ENCODE measurements around the gene PPP2R2D.

The PPP2R2D gene

GRCh38 chr10:131991726-131992125 is 90.9 kb downstream of the PPP2R2D start:
- TF ChIP-seq CTCF (IDR thresholded peaks at IDR 0.05; ENCODE audit: low read depth, low read length) = no peak

DNA sequence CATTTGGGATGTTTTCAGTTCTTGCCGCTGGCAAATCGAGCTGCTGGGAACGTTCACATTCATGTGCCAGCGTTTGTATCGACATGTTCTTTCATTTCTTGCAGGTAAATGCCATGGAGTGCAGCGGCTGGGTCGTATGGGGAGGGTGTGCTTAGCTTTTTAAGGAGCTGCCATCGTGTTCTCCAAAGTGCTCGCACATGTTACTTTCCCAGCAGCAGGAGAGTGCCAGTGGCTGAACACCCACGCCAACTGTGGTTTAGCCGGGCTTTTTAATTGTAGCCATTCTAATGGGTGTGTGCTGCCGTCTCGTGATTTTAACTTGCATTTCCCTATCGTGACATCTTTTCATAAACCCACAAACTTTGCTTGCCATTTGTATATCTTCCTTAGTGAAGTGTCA is 92.5 kb downstream of the PPP2R2D start:
- H3K4me3 ChIP-seq (ENCODE audit: low read depth, low read length) = no peak overlapping the region
- no peak for TF ChIP-seq CTCF (IDR thresholded peaks at IDR 0.05; ENCODE audit: low read depth, low read length)

More at GRCh38 chr10:131991726-131992125, 90.9 kb downstream of the PPP2R2D start:
- no peak overlapping the region for H3K4me3 ChIP-seq (ENCODE audit: low read depth, low read length)

GRCh38 chr10:131994435-131994834 is 93.6 kb downstream of the PPP2R2D start:
- no peak overlapping the region for H3K4me3 ChIP-seq (ENCODE audit: low read depth, low read length)
- no peak for TF ChIP-seq CTCF (IDR thresholded peaks at IDR 0.05; ENCODE audit: low read depth, low read length)

DNA sequence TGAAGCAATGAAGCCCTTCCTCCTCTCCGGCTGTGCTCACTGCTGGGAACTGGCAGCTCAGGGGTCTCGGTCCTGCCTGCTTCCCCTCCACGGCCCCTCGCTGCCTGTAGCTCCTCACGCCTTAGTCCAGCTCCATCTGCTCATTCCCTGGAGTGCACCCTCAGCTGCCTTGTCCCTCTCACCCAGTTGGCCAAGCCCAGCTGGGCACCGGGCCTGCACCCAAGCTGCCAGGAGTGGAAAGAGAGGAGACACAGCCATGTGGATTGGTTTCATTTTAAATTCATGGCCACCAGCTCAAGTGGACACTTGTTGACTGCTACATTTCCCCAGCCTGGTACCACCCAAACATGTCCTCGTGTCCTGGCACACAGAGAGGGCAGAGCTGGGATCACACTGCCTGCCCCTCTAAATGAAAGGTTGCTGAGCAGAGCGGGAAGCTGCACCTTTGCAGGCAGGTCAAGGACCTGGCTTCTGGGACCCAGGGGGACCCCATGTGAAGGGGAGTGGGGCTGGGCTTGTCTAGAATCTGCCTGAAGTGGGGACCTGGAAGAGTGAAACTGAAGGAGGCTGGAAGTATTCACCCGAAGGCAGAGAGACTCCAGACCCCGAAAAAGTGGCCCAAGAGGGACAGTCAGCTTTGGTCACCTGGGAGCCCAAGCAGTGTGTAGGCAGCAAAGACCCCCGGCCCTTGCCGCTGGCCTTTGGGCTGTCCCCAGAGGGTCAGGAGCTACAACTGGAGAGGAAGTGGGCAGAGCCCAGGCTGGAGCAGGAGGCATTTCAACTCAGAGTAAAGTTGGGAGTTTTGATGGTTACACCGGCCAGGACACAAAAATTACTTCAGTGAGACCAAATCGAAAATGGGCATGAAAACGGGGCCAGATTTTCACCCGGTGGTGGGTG is 95.9 kb downstream of the PPP2R2D start:
- H3K4me3 ChIP-seq (ENCODE audit: low read depth, low read length) = no peak overlapping the region
- TF ChIP-seq CTCF (IDR thresholded peaks at IDR 0.05; ENCODE audit: low read depth, low read length) = no peak

- no peak overlapping the region for H3K4me3 ChIP-seq (ENCODE audit: low read depth, low read length)
- no peak for TF ChIP-seq CTCF (IDR thresholded peaks at IDR 0.05; ENCODE audit: low read depth, low read length)
Measured at GRCh38 chr10:131997366-131998049, 96.7 kb downstream of the PPP2R2D start.

- no peak overlapping the region for H3K4me3 ChIP-seq (ENCODE audit: low read depth, low read length)
- TF ChIP-seq CTCF (IDR thresholded peaks at IDR 0.05; ENCODE audit: low read depth, low read length) = no peak
Measured at GRCh38 chr10:131998050-131998844, 97.4 kb downstream of the PPP2R2D start.

Measured in WI38 (cell line).